Naive thymus-derived CD4-positive, alpha-beta T cell (primary cell): ENCODE results near the gene SLC35E2B. TPM values are rescaled to one million over a fixed set of nuclear protein-coding genes. Genes with fewer than 3 reads are reported as not detected.
A peak's percentile ranks its signal among the peaks of the same experiment; 100 is the strongest.

Source experiments
- ATAC-seq: fragments of 150-1000 bp; cut with Tn5 transposase; 2 replicates; pipeline ENCODE4 v1.10.0; 2021; ENCODE audit warnings: mild to moderate bottlenecking, moderate library complexity
- CTCF ChIA-PET: fragments of 350-600 bp; sonication (Branson Sonifier 250); formaldehyde crosslinking; loops from one replicate; lab custom pipeline; 2021; ENCODE audit warnings: antibody characterized with exemption; lab: Charles Lee
- POLR2A ChIA-PET: fragments of 350-600 bp; sonication (Branson Sonifier 250); formaldehyde crosslinking; loops from one replicate; lab custom pipeline; 2021; ENCODE audit warnings: antibody characterized with exemption, inconsistent platforms; lab: Charles Lee
- DNase-seq, 9 donors: peaks; one replicate each; pipeline versions ENCODE4 v3.0.0 to v3.0.0-alpha.2; 2020 to 2022; ENCODE audit warnings: mixed read lengths in 1 of 9
- H3K27ac ChIP-seq: one replicate; pipeline ENCODE4 v1.7.0; 2013; ENCODE audit warnings: mild to moderate bottlenecking, low read depth, low read length, moderate library complexity
- H3K27me3 ChIP-seq, 2 donors: one replicate each; pipeline ENCODE4 v1.7.0; 2013; ENCODE audit warnings: low read length in 2 of 2, mild to moderate bottlenecking in 2 of 2, moderate library complexity in 2 of 2; ENCODE audit not compliant: control insufficient read depth in 2 of 2, insufficient read depth in 2 of 2
- H3K36me3 ChIP-seq, 3 experiments: 1 replicate in 2 of 3; 2 replicates in 1 of 3; pipeline ENCODE4 v1.7.0; 2013; ENCODE audit warnings: low read length in 3 of 3, mild to moderate bottlenecking in 3 of 3, moderate library complexity in 1 of 3; ENCODE audit not compliant: insufficient read depth in 3 of 3, control insufficient read depth in 2 of 3
- H3K4me1 ChIP-seq, 2 donors: one replicate each; pipeline ENCODE4 v1.7.0; 2013; ENCODE audit warnings: low read length in 2 of 2, mild to moderate bottlenecking in 2 of 2, moderate library complexity in 1 of 2; ENCODE audit not compliant: control insufficient read depth in 2 of 2, insufficient read depth in 2 of 2
- H3K4me3 ChIP-seq: 2 replicates; pipeline ENCODE4 v1.7.0; 2013; ENCODE audit warnings: mild to moderate bottlenecking, low read length
- H3K9me3 ChIP-seq, 3 experiments: 1 replicate in 2 of 3; 2 replicates in 1 of 3; pipeline ENCODE4 v1.7.0; 2013; ENCODE audit warnings: low read length in 3 of 3; ENCODE audit not compliant: control insufficient read depth in 2 of 3
- H3K27ac Mint-ChIP-seq, 9 donors: one replicate each; pipeline ENCODE4 v1.8.0; 2020 to 2022; ENCODE audit warnings: mixed read lengths in 9 of 9, mild to moderate bottlenecking in 8 of 9, moderate library complexity in 5 of 9, inconsistent platforms in 2 of 9
- H3K27me3 Mint-ChIP-seq, 5 donors: one replicate each; pipeline ENCODE4 v1.8.0; 2021 to 2022; ENCODE audit warnings: mixed read lengths in 5 of 5, mild to moderate bottlenecking in 1 of 5
- H3K36me3 Mint-ChIP-seq, 5 donors: one replicate each; pipeline ENCODE4 v1.8.0; 2020 to 2022; ENCODE audit warnings: mixed read lengths in 5 of 5, mild to moderate bottlenecking in 3 of 5, inconsistent platforms in 1 of 5
- H3K4me1 Mint-ChIP-seq, 7 donors: one replicate each; pipeline ENCODE4 v1.8.0; 2020 to 2022; ENCODE audit warnings: mixed read lengths in 7 of 7, mild to moderate bottlenecking in 3 of 7, inconsistent platforms in 1 of 7
- H3K4me3 Mint-ChIP-seq, 10 donors: one replicate each; pipeline ENCODE4 v1.8.0; 2020 to 2022; ENCODE audit warnings: mild to moderate bottlenecking in 10 of 10, mixed read lengths in 10 of 10, moderate library complexity in 6 of 10, inconsistent platforms in 2 of 10
- H3K9me3 Mint-ChIP-seq, 11 donors: one replicate each; pipeline ENCODE4 v1.8.0; 2020 to 2022; ENCODE audit warnings: mixed read lengths in 11 of 11, mild to moderate bottlenecking in 4 of 11, inconsistent platforms in 1 of 11, moderate library complexity in 1 of 11
- intact Hi-C, 2 donors: fragments of 100-400 bp; cut with micrococcal nuclease; formaldehyde crosslinking; loops; one replicate each; pipeline ENCODE4 v1.15.1; 2023
- polyA plus RNA-seq, 2 donors: library from polyadenylated mRNA; unstranded; fragments of 300-500 nt; fragmentation: Illumina TruSeq; gene quantifications; one replicate each; pipeline ENCODE4 v1.2.3, GENCODE V29; 2021
- total RNA-seq, 6 experiments: library from RNA in 5 of 6; stranded (reverse) in 5 of 6; gene quantifications; 1 replicate in 5 of 6; 2 replicates in 1 of 6; pipeline ENCODE4 v1.2.3 and lab custom pipeline; 2021 to 2026

Gene SLC35E2B
- total and polyA plus RNA-seq, 7 experiments from 2014 or later, result 45.4 to 138 (median 72.1) TPM

DNA sequence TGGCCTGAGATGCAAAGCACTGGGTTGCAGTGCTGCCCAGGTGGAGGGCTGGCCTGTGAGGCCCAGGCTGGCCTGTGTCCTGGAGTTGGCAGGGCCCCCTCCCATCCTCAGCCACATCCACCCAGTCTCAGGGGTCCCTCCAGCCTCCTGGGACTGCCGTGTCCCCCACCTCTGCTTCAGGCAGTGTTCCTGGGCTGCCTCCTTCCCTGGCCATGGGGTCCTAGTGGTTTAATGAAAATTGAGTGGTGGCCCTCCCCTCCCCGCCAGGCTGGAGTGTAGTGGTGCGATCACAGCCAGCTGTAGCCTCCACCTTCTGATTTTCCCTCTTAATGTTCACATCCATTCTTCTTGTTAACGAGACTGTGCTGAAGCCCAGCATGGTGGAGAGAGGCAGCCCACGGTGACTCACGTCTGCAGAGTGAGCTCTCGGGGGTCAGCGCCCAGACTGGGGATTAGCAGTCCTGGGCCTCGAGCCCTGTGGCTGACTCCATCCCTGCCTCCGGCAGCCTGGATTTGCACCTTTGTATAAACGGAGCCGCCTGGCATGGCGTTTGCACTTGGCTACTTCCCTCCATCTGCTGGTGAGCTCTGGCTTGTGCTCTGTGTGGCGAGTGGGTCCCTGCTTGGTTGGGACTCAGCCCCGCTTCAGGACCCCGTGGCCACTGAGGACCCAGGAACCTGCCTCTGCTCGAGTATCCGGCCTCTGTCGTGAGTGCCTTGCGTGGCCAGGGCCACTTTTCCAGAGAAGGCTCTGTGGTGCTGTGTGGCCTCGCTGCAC, 70.4 kb downstream of the SLC35E2B start:
- ChIA-PET POLR2A (no interaction called here), CTCF (no interaction called here)
- H3K4me3 Mint-ChIP-seq, result peak overlapping the region in 2 of 10 donors; percentile 20 to 25

DNA sequence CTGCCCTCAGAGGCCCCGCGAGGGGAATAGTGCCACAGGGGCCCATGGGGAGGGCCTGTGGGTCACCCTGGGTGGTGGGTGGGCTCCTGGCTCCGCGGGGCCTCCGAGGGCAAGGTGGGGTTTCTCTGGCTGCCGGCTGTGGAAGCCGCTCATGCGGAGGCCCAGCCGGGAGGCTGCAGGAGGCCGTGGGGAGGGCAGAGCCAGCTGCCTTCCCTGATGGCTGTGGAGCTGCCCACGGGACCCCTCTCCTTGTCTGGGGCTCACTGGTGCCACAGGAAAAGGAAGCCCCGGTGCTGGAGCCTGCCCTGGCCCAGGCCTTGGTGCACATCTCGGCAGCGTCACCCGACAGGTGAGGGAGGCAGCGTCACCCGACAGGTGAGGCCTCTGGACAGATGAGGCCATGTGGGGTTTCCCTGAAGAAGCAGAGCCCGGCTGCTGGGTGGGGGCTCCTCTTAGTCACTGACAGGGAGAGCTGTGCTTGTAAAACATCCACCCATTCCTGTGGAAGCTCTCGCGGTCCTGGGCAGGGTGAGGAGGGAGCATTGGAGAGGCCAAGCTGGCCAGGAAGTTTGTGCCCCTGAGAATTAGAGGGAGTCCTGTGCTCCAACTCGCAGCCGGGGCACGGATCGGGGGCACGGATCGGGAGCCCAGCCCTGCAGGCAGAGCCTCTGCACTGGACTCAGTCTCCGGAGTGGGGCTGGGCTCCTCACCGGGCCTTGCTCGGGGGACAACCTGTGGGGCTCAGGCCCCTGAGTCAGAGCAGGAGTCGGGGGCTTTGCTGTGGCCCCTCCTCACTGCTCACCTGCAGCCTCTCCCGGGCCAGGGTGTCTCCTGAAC, 71.2 kb downstream of the SLC35E2B start:
- no peak overlapping the region for H3K4me3 Mint-ChIP-seq

More for the DNA sequence above, 70.4 kb downstream of the SLC35E2B start:
- no peak for DNase-seq
- peaks cover 0 to 21% (median 6%) of the 10 kb centered on the region in 7 donors for H3K4me1 Mint-ChIP-seq
- H3K27ac Mint-ChIP-seq, result peak overlapping the region in 2 of 9 donors; percentile 11 to 41
- H3K36me3 Mint-ChIP-seq, result no peaks in the 10 kb centered on the region
- intact Hi-C loops, result no loop called here
- Histone ChIP-seq H3K27me3 (no peaks in the 10 kb centered on the region), H3K4me3 (no peak overlapping the region), H3K4me1 (no peaks in the 10 kb centered on the region), H3K36me3 (no peaks in the 10 kb centered on the region), H3K27ac (no peak overlapping the region), H3K9me3 (no peaks in the 10 kb centered on the region)
- H3K9me3 Mint-ChIP-seq, result no peaks in the 10 kb centered on the region
- no peaks in the 10 kb centered on the region for H3K27me3 Mint-ChIP-seq
- no peak for ATAC-seq

DNA sequence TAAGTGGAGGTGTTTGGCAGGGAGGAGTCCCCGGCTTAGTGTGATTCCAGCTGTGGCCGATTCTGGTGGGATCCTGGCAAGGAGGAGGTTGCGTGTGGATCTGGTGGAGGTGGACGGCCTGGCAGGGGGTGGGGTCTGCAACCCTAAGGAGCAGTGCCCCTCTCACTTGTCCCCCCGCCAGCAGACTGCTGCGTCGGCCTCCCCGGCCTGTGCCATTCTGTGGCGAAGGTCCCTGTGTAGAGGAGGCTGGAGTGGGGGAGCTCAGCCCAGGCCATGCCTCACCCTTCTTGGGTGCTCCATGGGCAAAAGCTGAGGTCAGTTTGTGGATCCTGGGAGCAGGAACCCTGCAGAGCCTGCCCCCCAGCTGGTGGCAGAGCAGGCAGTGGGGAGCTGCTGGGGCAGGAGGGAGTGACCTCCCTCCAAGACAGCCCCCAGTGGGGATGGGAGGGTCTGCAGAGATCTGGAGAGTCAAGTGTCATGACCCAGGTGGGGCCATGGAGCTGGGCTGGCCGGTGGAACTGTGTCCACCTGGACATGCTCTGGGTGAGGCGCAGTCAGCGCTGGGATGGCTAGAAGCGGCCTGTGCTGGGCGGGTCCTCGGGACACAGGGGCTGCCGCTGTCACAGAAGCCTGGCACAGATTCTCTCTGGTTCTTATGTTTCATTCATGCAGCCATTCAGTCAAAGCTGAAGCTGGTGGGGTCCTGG, 72.0 kb downstream of the SLC35E2B start:
- DNase-seq (no peak), ATAC-seq (no peak)
- intact Hi-C loops, result no loop called here
- H3K27me3 Mint-ChIP-seq, result no peaks in the 10 kb centered on the region
- no peak overlapping the region for H3K27ac Mint-ChIP-seq
- peaks cover 0 to 26% (median 12%) of the 10 kb centered on the region in 7 donors for H3K4me1 Mint-ChIP-seq
- no peaks in the 10 kb centered on the region for H3K27me3 ChIP-seq
- CTCF ChIA-PET, result no interaction called here
- H3K4me1 ChIP-seq, result peaks cover 8 to 9% of the 10 kb centered on the region in 2 donors
- POLR2A ChIA-PET, result interaction anchor here (1.0 to 2.2 kb wide), 2 partner anchors 9 kb away, joined by 3 to 12 read pairs; no protein-coding TSS in a partner anchor
- H3K36me3 Mint-ChIP-seq, result no peaks in the 10 kb centered on the region
- no peak overlapping the region for H3K4me3 ChIP-seq
- no peak overlapping the region for H3K4me3 Mint-ChIP-seq
- no peaks in the 10 kb centered on the region for H3K9me3 ChIP-seq
- no peak overlapping the region for H3K27ac ChIP-seq
- H3K36me3 ChIP-seq, result peaks cover 0 to under 1% (median 0%) of the 10 kb centered on the region in 3 experiments
- peaks cover 0 to 2% (median 0%) of the 10 kb centered on the region in 11 donors for H3K9me3 Mint-ChIP-seq

More for the DNA sequence above, 71.2 kb downstream of the SLC35E2B start:
- CTCF ChIA-PET, result no interaction called here
- H3K4me1 Mint-ChIP-seq, result peaks cover 0 to 29% (median 12%) of the 10 kb centered on the region in 7 donors
- no peak overlapping the region for H3K4me3 ChIP-seq
- H3K9me3 ChIP-seq, result no peaks in the 10 kb centered on the region
- no peaks in the 10 kb centered on the region for H3K27me3 ChIP-seq
- POLR2A ChIA-PET, result interaction anchor here (1.0 kb wide), 1 partner anchor 9 kb away, joined by 3 read pairs; no protein-coding TSS in a partner anchor
- no peak overlapping the region for H3K27ac Mint-ChIP-seq
- H3K36me3 Mint-ChIP-seq, result no peaks in the 10 kb centered on the region
- no peak overlapping the region for H3K27ac ChIP-seq
- intact Hi-C loops, result no loop called here
- no peaks in the 10 kb centered on the region for H3K27me3 Mint-ChIP-seq
- DNase-seq (no peak), ATAC-seq (no peak)
- no peaks in the 10 kb centered on the region for H3K36me3 ChIP-seq
- H3K9me3 Mint-ChIP-seq, result peaks cover 0 to 2% (median 0%) of the 10 kb centered on the region in 11 donors
- H3K4me1 ChIP-seq, result peaks cover 6% of the 10 kb centered on the region in 2 donors

DNA sequence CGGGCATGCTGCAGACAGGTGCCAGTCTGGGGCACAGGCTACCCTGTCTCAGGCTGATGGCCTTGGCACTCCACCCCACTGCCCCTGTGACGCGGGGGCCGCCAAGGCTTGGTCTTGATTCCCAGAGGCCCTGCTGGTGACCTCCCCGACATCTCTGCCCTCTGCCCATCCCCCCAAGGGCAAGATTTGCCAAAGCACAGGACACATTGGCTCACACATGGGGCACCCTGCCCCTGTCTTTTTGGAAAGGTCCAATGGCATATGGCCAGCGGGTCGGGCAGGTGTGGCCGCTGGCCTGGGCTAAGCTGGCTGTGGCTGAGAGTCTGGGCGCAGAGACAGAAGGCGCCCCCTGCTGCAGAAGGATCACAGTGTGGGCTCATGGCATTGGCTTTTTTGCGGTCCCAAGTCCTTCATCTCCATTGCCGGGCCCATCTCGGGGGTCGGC, 72.7 kb downstream of the SLC35E2B start:
- Mint-ChIP-seq H3K4me1 (peaks cover 0 to 24% (median 11%) of the 10 kb centered on the region in 7 donors), H3K27me3 (no peaks in the 10 kb centered on the region), H3K9me3 (peaks cover 0 to 3% (median 0%) of the 10 kb centered on the region in 11 donors), H3K27ac (no peak overlapping the region), H3K4me3 (no peak overlapping the region), H3K36me3 (no peaks in the 10 kb centered on the region)
- H3K9me3 ChIP-seq, result no peaks in the 10 kb centered on the region
- peaks cover 0 to 3% (median 0%) of the 10 kb centered on the region in 3 experiments for H3K36me3 ChIP-seq
- no peak for ATAC-seq
- peaks cover 8 to 9% of the 10 kb centered on the region in 2 donors for H3K4me1 ChIP-seq
- intact Hi-C loops, result loop anchor here in 1 of 2 donors (10.0 kb wide), 2 partner anchors 215 to 505 kb away; partner anchors contain the start of genes C1orf159 and MRPL20
- DNase-seq, result no peak
- ChIA-PET CTCF (no interaction called here), POLR2A (interaction anchor here (2.2 kb wide), 1 partner anchor 9 kb away, joined by 12 read pairs; no protein-coding TSS in a partner anchor)
- H3K27ac ChIP-seq, result no peak overlapping the region
- no peak overlapping the region for H3K4me3 ChIP-seq
- H3K27me3 ChIP-seq, result no peaks in the 10 kb centered on the region

DNA sequence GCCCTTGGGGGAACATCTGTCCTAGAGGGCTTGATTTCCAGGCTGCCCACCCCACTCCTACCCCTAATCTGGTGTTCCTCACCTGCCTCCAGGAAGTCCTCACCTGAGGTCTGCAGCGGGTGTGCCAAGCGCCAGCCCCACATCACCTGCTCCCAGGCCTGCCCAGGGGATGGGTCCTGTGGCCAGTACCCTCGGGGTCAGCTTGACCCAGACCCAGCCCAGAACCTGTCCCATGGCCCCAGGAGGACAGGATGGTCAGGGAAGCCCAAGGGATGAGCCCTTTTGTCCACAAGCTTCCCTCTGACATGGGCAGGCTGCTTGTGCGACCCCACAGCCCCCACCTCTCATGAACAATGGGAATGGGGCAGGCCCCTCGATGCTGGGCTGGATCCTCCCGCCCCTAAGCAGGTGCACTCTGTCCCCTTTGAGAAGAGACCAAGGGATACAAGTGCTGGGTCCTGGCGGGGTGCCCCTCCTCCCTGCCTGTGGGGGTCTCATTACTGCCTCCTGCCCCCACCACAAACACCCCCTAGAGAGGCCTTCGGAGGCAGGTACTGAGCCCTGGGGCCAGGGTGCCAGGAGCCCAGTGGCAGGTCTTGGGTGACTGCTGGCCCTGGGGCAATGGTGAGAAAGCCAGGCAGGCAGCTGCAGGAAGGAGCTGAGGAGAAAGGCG, 74.1 kb downstream of the SLC35E2B start:
- H3K27me3 ChIP-seq, result no peaks in the 10 kb centered on the region
- Mint-ChIP-seq H3K27me3 (no peaks in the 10 kb centered on the region), H3K4me1 (peaks cover 10 to 38% (median 24%) of the 10 kb centered on the region in 7 donors), H3K36me3 (peaks cover 0 to 3% (median 0%) of the 10 kb centered on the region in 5 donors), H3K9me3 (peaks cover 0 to 7% (median 0%) of the 10 kb centered on the region in 11 donors), H3K27ac (no peak overlapping the region), H3K4me3 (no peak overlapping the region)
- no peak for ATAC-seq
- POLR2A ChIA-PET, result interaction anchor here (0.9 to 2.2 kb wide), 2 partner anchors 11 to 12 kb away, joined by 4 to 12 read pairs; no protein-coding TSS in a partner anchor
- DNase-seq, result no peak
- H3K4me3 ChIP-seq, result no peak overlapping the region
- H3K27ac ChIP-seq, result no peak overlapping the region
- H3K9me3 ChIP-seq, result no peaks in the 10 kb centered on the region
- CTCF ChIA-PET, result interaction anchor here (1.3 kb wide), 1 partner anchor 12 kb away, joined by 3 read pairs; no protein-coding TSS in a partner anchor
- intact Hi-C loops, result loop anchor here in 1 of 2 donors (10.0 kb wide), 2 partner anchors 214 to 504 kb away; partner anchors contain the start of genes C1orf159 and MRPL20
- H3K36me3 ChIP-seq, result peaks cover 0 to 3% (median 0%) of the 10 kb centered on the region in 3 experiments
- peaks cover 15 to 21% of the 10 kb centered on the region in 2 donors for H3K4me1 ChIP-seq
